Measurements from ENCODE around the gene TRIM41. TPM values are rescaled to one million over a fixed set of nuclear protein-coding genes. Genes with fewer than 3 reads are reported as not detected.

TRIM41 gene
- total and polyA plus RNA-seq, 9 of the 15 experiments (the other 6 are each of a cell fraction or from before 2014, with no cell fraction given): 1.8 to 47.6 (median 20.9) TPM

- TF ChIP-seq ZNF384 (IDR thresholded peaks at IDR 0.05; ENCODE audit: low read depth, low read length) (0 out of 2 replicates have a peak, but pooled peaks have one; percentile 12), PHB (CRISPR knock-in tag; IDR thresholded peaks at IDR 0.05) (no peak), ZNF445 (CRISPR knock-in tag; IDR thresholded peaks at IDR 0.05; ENCODE audit: low read depth) (no peak), PRDM10 (IDR thresholded peaks at IDR 0.05; ENCODE audit: partially characterized antibody) (peak; percentile 11), RBM34 (IDR thresholded peaks at IDR 0.05; ENCODE audit: borderline replicate concordance, insufficient read depth, low read length) (no peak), TCFL5 (CRISPR knock-in tag; conservative IDR thresholded peaks at IDR 0.05) (no peak), ZNF239 (CRISPR knock-in tag; IDR thresholded peaks at IDR 0.05) (no peak), SP2 (IDR thresholded peaks at IDR 0.05; ENCODE audit: extremely low read depth, low read depth, low read length, poor library complexity, severe bottlenecking) (no peak), KDM2B (CRISPR knock-in tag; IDR thresholded peaks at IDR 0.05) (no peak), HLTF (IDR thresholded peaks at IDR 0.05) (peak; percentile 92), GATA2 (CRISPR knock-in tag; IDR thresholded peaks at IDR 0.05) (no peak), CHAMP1 (IDR thresholded peaks at IDR 0.05) (peak; percentile 48; the same call in 1 of the 2 replicates), XRCC4 (IDR thresholded peaks at IDR 0.05; ENCODE audit: extremely low read depth, insufficient read depth, insufficient read length) (no peak), CBX3 (IDR thresholded peaks at IDR 0.05; ENCODE audit: borderline replicate concordance in 1 of 2, low read length in 2 of 2) (peak in 1 of 2 experiments; percentile 2; a peak in 2 of 3 replicates), ZNF76 (CRISPR knock-in tag; IDR thresholded peaks at IDR 0.05; ENCODE audit: borderline replicate concordance) (no peak), ZNF778 (CRISPR knock-in tag; IDR thresholded peaks at IDR 0.05) (no peak)
Observed at GRCh38 chr5:181215997-181216989, 6.8 kb upstream of the TRIM41 start (continued).

Measured in K562 (cell line).